ENCODE data around the gene SLC49A3. TPM values are rescaled to one million over a fixed set of nuclear protein-coding genes. Genes with fewer than 3 reads are reported as not detected.

The SLC49A3 gene
- total and polyA plus RNA-seq, 2 of the 13 experiments (the other 11 are each of a cell fraction or from before 2014, with no cell fraction given) = 0.07 to 0.17 TPM

- no peak for TF ChIP-seq ZBTB34 (CRISPR knock-in tag; IDR thresholded peaks at IDR 0.05)
- TF ChIP-seq ZMAT5 (CRISPR knock-in tag; IDR thresholded peaks at IDR 0.05; ENCODE audit: borderline replicate concordance, low read depth) = no peak
- no peak for TF ChIP-seq PBX2 (CRISPR knock-in tag; IDR thresholded peaks at IDR 0.05)
- TF ChIP-seq TAF1 (CRISPR knock-in tag; IDR thresholded peaks at IDR 0.05) = peak; percentile 81
- no peak for TF ChIP-seq TMF1 (CRISPR knock-in tag; IDR thresholded peaks at IDR 0.05; ENCODE audit: low read depth)
- no peak for TF ChIP-seq CENPT (CRISPR knock-in tag; IDR thresholded peaks at IDR 0.05; ENCODE audit: low read depth)
- 0 out of 2 replicates have a peak, but pooled peaks have one; percentile 35 for TF ChIP-seq GTF3A (CRISPR knock-in tag; conservative IDR thresholded peaks at IDR 0.05)
- TF ChIP-seq HINFP (CRISPR knock-in tag; IDR thresholded peaks at IDR 0.05; ENCODE audit: low read depth) = peak; percentile 87
- no peak for TF ChIP-seq SMARCC2 (IDR thresholded peaks at IDR 0.05)
- no peak for TF ChIP-seq ATF7-NPFF (CRISPR knock-in tag; IDR thresholded peaks at IDR 0.05; ENCODE audit: low read depth)
- peak; percentile 83; the same call in 1 of the 2 replicates for TF ChIP-seq JUND (CRISPR knock-in tag; IDR thresholded peaks at IDR 0.05)
- TF ChIP-seq ZNF264 (CRISPR knock-in tag; IDR thresholded peaks at IDR 0.05) = no peak
- no peak for TF ChIP-seq FOXP1 (IDR thresholded peaks at IDR 0.05)
- TF ChIP-seq FOXP1 (CRISPR knock-in tag; IDR thresholded peaks at IDR 0.05) = 0 out of 2 replicates have a peak, but pooled peaks have one; percentile 10
- peak; percentile 57; the same call in 1 of the 2 replicates for TF ChIP-seq KLF6 (CRISPR knock-in tag; IDR thresholded peaks at IDR 0.05)
- TF ChIP-seq NFE2 (CRISPR knock-in tag; IDR thresholded peaks at IDR 0.05) = no peak
- TF ChIP-seq HNF1B (CRISPR knock-in tag; IDR thresholded peaks at IDR 0.05) = peak; percentile 75; the same call in 1 of the 2 replicates
- TF ChIP-seq THYN1 (CRISPR knock-in tag; IDR thresholded peaks at IDR 0.05; ENCODE audit: borderline replicate concordance, low read depth) = no peak
- no peak for TF ChIP-seq NFIB (CRISPR knock-in tag; IDR thresholded peaks at IDR 0.05; ENCODE audit: borderline replicate concordance)
- TF ChIP-seq ZNF468 (CRISPR knock-in tag; IDR thresholded peaks at IDR 0.05) = no peak
- no peak for TF ChIP-seq KDM1A (CRISPR knock-in tag; IDR thresholded peaks at IDR 0.05)
- TF ChIP-seq ZNF354B (CRISPR knock-in tag; IDR thresholded peaks at IDR 0.05) = no peak
- TF ChIP-seq MBD4 (IDR thresholded peaks at IDR 0.05; ENCODE audit: borderline replicate concordance, low read length) = no peak
- no peak for TF ChIP-seq NR1H2 (CRISPR knock-in tag; IDR thresholded peaks at IDR 0.05; ENCODE audit: borderline replicate concordance, low read depth)
- TF ChIP-seq KLF15 (CRISPR knock-in tag; IDR thresholded peaks at IDR 0.05; ENCODE audit: borderline replicate concordance) = 0 out of 2 replicates have a peak, but pooled peaks have one; percentile 9
These were observed 14.5 kb downstream of the SLC49A3 start, which contains the start of the genes ATP5ME and MYL5 (continued) for GRCh38 chr4:674172-675035.
